GM19467 (cell line): ENCODE data around the gene TMED3.
"Not testable (repeated sequence)": the region's sequence is repeated elsewhere in the genome, so short reads cannot be mapped to it uniquely, and the experiment has no call there.

Experiments
- ATAC-seq: cut with Tn5 transposase; IDR thresholded peaks from one replicate; pipeline ENCODE4 v1.9.1; 2021; ENCODE audit warnings: mild to moderate bottlenecking, moderate library complexity; ENCODE audit not compliant: unreplicated experiment

The TMED3 gene

GRCh38 chr15:79315623-79316328 is 4.9 kb downstream of the TMED3 start:
- no peak for ATAC-seq

GRCh38 chr15:79316864-79317263 is 6.0 kb downstream of the TMED3 start:
- ATAC-seq, result no peak

- ATAC-seq, result not testable (repeated sequence)
Observed at GRCh38 chr15:79319973-79320372, 9.1 kb downstream of the TMED3 start.

GRCh38 chr15:79321876-79322275 is 11.0 kb downstream of the TMED3 start:
- no peak for ATAC-seq

GRCh38 chr15:79322306-79322705 is 11.4 kb downstream of the TMED3 start:
- ATAC-seq, result no peak

GRCh38 chr15:79322945-79323344 is 12.0 kb downstream of the TMED3 start:
- ATAC-seq, result no peak

GRCh38 chr15:79329171-79329611 is 18.3 kb downstream of the TMED3 start:
- ATAC-seq, result no peak

GRCh38 chr15:79332824-79333510 is 22.1 kb downstream of the TMED3 start:
- ATAC-seq, result no peak

GRCh38 chr15:79337591-79337990 is 26.7 kb downstream of the TMED3 start:
- no peak for ATAC-seq

GRCh38 chr15:79339588-79340314 is 28.8 kb downstream of the TMED3 start:
- ATAC-seq, result no peak

- ATAC-seq, result no peak
Observed at GRCh38 chr15:79340315-79340602, 29.3 kb downstream of the TMED3 start.

GRCh38 chr15:79341396-79341795 is 30.5 kb downstream of the TMED3 start:
- ATAC-seq, result no peak

GRCh38 chr15:79349525-79349924 is 38.6 kb downstream of the TMED3 start:
- no peak for ATAC-seq

GRCh38 chr15:79352206-79352605 is 41.3 kb downstream of the TMED3 start:
- ATAC-seq, result no peak

- ATAC-seq, result no peak
Observed at GRCh38 chr15:79357566-79357965, 46.7 kb downstream of the TMED3 start.

GRCh38 chr15:79358069-79358468 is 47.2 kb downstream of the TMED3 start:
- no peak for ATAC-seq

GRCh38 chr15:79364571-79365240 is 53.8 kb downstream of the TMED3 start:
- ATAC-seq, result no peak

GRCh38 chr15:79365765-79366164 is 54.9 kb downstream of the TMED3 start:
- ATAC-seq, result no peak

- no peak for ATAC-seq
Observed at GRCh38 chr15:79366691-79367090, 55.8 kb downstream of the TMED3 start.

- ATAC-seq, result no peak
Observed at GRCh38 chr15:79370716-79371115, 59.8 kb downstream of the TMED3 start.

GRCh38 chr15:79371591-79371990 is 60.7 kb downstream of the TMED3 start:
- ATAC-seq, result no peak
